H1 (cell line): ENCODE measurements around the gene CNPY4. TPM values are rescaled to one million over a fixed set of nuclear protein-coding genes. Genes with fewer than 3 reads are reported as not detected.

Source experiments
- USF2 ChIP-seq: IDR thresholded peaks from 2 replicates; pipeline ENCODE4 v1.6.1; 2011; ENCODE audit warnings: low read length, improper control_type of control experiment
- polyA plus RNA-seq, 7 experiments: library from polyadenylated mRNA; depleted of rRNA in 3 of 7; stranded (reverse) in 5 of 7; unstranded in 2 of 7; fragments of >200 nt in 5 of 7; fragments of 200-250 nt in 2 of 7; gene quantifications; 1 replicate in 5 of 7; 2 replicates in 1 of 7; 4 replicates in 1 of 7; pipeline versions ENCODE4 v1.2.1 to v1.2.3, GENCODE V29; 2011 to 2013; ENCODE audit warnings: missing spikeins in 2 of 7, mixed read lengths in 2 of 7
- total RNA-seq: library from RNA; stranded (reverse); fragmentation: NEBNext Ultra II Directional; extraction: Animal tissue kit (Norgen Biotek cat#: 25700); gene quantifications from 2 replicates; pipeline ENCODE4 v1.2.1, GENCODE V29; 2021

The CNPY4 gene
- total and polyA plus RNA-seq, 2 of the 8 experiments (the other 6 are each of a cell fraction or from before 2014, with no cell fraction given) = 10.2 to 15.3 TPM

- TF ChIP-seq USF2 = 0 out of 2 replicates have a peak, but pooled peaks have one; percentile 12
- TF ChIP-seq, all 59 proteins: peak for 10
Measured at GRCh38 chr7:100091411-100092181, 27.8 kb upstream of the CNPY4 start (continued).
